ENCODE data around the gene DLEC1. TPM values are rescaled to one million over a fixed set of nuclear protein-coding genes. Genes with fewer than 3 reads are reported as not detected.
A peak's percentile ranks its signal among the peaks of the same experiment; 100 is the strongest.

Gene DLEC1
- total and polyA plus RNA-seq, 9 of the 15 experiments (the other 6 are each of a cell fraction or from before 2014, with no cell fraction given), result 0.07 to 0.08 TPM; not detected in 7

- no peak for TF ChIP-seq CEBPZ (IDR thresholded peaks at IDR 0.05; ENCODE audit: borderline replicate concordance, low read depth, low read length)
- TF ChIP-seq SMAD4 (CRISPR knock-in tag; conservative IDR thresholded peaks at IDR 0.05), result no peak
- no peak for TF ChIP-seq CHCHD3 (CRISPR knock-in tag; IDR thresholded peaks at IDR 0.05)
- no peak for TF ChIP-seq ZNF316 (IDR thresholded peaks at IDR 0.05)
- no peak; the same call in none of the 2 replicates for TF ChIP-seq CBFB (CRISPR knock-in tag; IDR thresholded peaks at IDR 0.05)
- TF ChIP-seq SREBF1 (IDR thresholded peaks at IDR 0.05; ENCODE audit: borderline replicate concordance, low read depth, low read length), result no peak
- TF ChIP-seq ID3 (CRISPR knock-in tag; IDR thresholded peaks at IDR 0.05), result no peak
- TF ChIP-seq ID3 (tag; IDR thresholded peaks at IDR 0.05), result no peak
- TF ChIP-seq ZMIZ1 (IDR thresholded peaks at IDR 0.05; ENCODE audit: low read depth in 2 of 2, low read length in 2 of 2), result no peak
- TF ChIP-seq KAT2B (IDR thresholded peaks at IDR 0.05; ENCODE audit: low read depth, low read length), result no peak
- peak; percentile 61 for TF ChIP-seq CBFA2T2 (conservative IDR thresholded peaks at IDR 0.05)
- TF ChIP-seq TAF15 (IDR thresholded peaks at IDR 0.05; ENCODE audit: low read depth, low read length), result no peak
- no peak for TF ChIP-seq TEAD4 (IDR thresholded peaks at IDR 0.05; ENCODE audit: low read length)
- no peak for TF ChIP-seq TEAD4 (CRISPR knock-in tag; IDR thresholded peaks at IDR 0.05; ENCODE audit: borderline replicate concordance)
- TF ChIP-seq BRD9 (IDR thresholded peaks at IDR 0.05; ENCODE audit: low read depth, partially characterized antibody), result no peak
- TF ChIP-seq CBX8 (IDR thresholded peaks at IDR 0.05; ENCODE audit: borderline replicate concordance, extremely low read depth, low read depth, low read length, poor library complexity, severe bottlenecking), result no peak
- TF ChIP-seq HDAC2 (IDR thresholded peaks at IDR 0.05), result peak; percentile 76
- TF ChIP-seq HLTF (IDR thresholded peaks at IDR 0.05), result peak; percentile 44; the same call in 1 of the 2 replicates
- TF ChIP-seq RBM39 (optimal IDR thresholded peaks at IDR 0.05; ENCODE audit: low read depth, low read length), result no peak
- peak; percentile 74; the same call in 1 of the 2 replicates for TF ChIP-seq ZBTB2 (IDR thresholded peaks at IDR 0.05)
- TF ChIP-seq MTA1 (IDR thresholded peaks at IDR 0.05; ENCODE audit: borderline replicate concordance), result no peak
Measured at GRCh38 chr3:38019658-38020341, 19.2 kb upstream of the DLEC1 start (continued).
